GM12878 (cell line): Measurements from ENCODE around the gene COMMD6. TPM values are rescaled to one million over a fixed set of nuclear protein-coding genes. Genes with fewer than 3 reads are reported as not detected.
A peak's percentile ranks its signal among the peaks of the same experiment; 100 is the strongest.

Experiments used
- BACH1 ChIP-seq: fragments of 450-650 bp; IDR thresholded peaks from 2 replicates; pipeline ENCODE4 v1.6.1; 2017; ENCODE audit warnings: mild to moderate bottlenecking, borderline replicate concordance
- BHLHE40 ChIP-seq, 2 experiments: fragments of 450-650 bp in 1 of 2; IDR thresholded peaks; 2 replicates each; pipeline ENCODE4 v1.6.1; 2011 to 2017; ENCODE audit warnings: low read depth in 2 of 2, borderline replicate concordance in 1 of 2, improper control_type of control experiment in 1 of 2, low read length in 1 of 2, mild to moderate bottlenecking in 1 of 2
- BMI1 ChIP-seq: fragments of 450-650 bp; IDR thresholded peaks from 2 replicates; pipeline ENCODE4 v1.6.1; 2016; ENCODE audit warnings: mild to moderate bottlenecking, moderate library complexity, borderline replicate concordance
- CBX5 ChIP-seq: sonication (generic); IDR thresholded peaks from 2 replicates; pipeline ENCODE4 v1.6.1; 2016; ENCODE audit warnings: low read depth, moderate library complexity, mild to moderate bottlenecking, inconsistent platforms
- CHD1 ChIP-seq: IDR thresholded peaks from 2 replicates; pipeline ENCODE4 v1.6.1; 2012; ENCODE audit warnings: low read depth, low read length, improper control_type of control experiment
- CREM ChIP-seq: IDR thresholded peaks from 2 replicates; pipeline ENCODE4 v1.6.1; 2014; ENCODE audit warnings: antibody characterized with exemption, low read depth
- FOS ChIP-seq: IDR thresholded peaks from 3 replicates; pipeline ENCODE4 v1.6.1; 2011; ENCODE audit warnings: borderline replicate concordance; ENCODE audit not compliant: insufficient read length; ENCODE audit errors: extremely low read depth
- FOXM1 ChIP-seq: IDR thresholded peaks from 2 replicates; pipeline ENCODE4 v1.6.1; 2012; ENCODE audit warnings: low read depth, mild to moderate bottlenecking, inconsistent platforms, low read length, moderate library complexity
- NR2F1 ChIP-seq: fragments of 450-650 bp; conservative IDR thresholded peaks from 2 replicates; pipeline ENCODE4 v1.6.1; 2017; ENCODE audit warnings: mild to moderate bottlenecking
- PML ChIP-seq: IDR thresholded peaks from 2 replicates; pipeline ENCODE4 v1.6.1; 2012; ENCODE audit warnings: low read length, inconsistent platforms
- POU2F2 ChIP-seq: IDR thresholded peaks from 3 replicates; pipeline ENCODE4 v1.6.1; 2011; ENCODE audit warnings: low read depth, mild to moderate bottlenecking, low read length, borderline replicate concordance
- RAD51 ChIP-seq: fragments of 450-650 bp; IDR thresholded peaks from 2 replicates; pipeline ENCODE4 v1.6.1; 2016; ENCODE audit warnings: moderate library complexity, mild to moderate bottlenecking, inconsistent platforms
- RB1 ChIP-seq: fragments of 450-650 bp; formaldehyde crosslinking; IDR thresholded peaks from 2 replicates; pipeline ENCODE4 v1.6.1; 2017; ENCODE audit warnings: mild to moderate bottlenecking, borderline replicate concordance
- RELA ChIP-seq: fragments of 450-650 bp; IDR thresholded peaks from 2 replicates; pipeline ENCODE4 v1.8.0; 2014; ENCODE audit warnings: borderline replicate concordance; ENCODE audit not compliant: partially characterized antibody
- RUNX3 ChIP-seq: IDR thresholded peaks from 2 replicates; pipeline ENCODE4 v1.6.1; 2012; ENCODE audit warnings: low read length, inconsistent platforms
- SMAD5 ChIP-seq: IDR thresholded peaks from 2 replicates; pipeline ENCODE4 v1.6.1; 2016; ENCODE audit warnings: antibody characterized with exemption, low read depth
- SREBF1 ChIP-seq: IDR thresholded peaks from 2 replicates; pipeline ENCODE4 v1.6.1; 2012; ENCODE audit warnings: mild to moderate bottlenecking, low read length
- TBL1XR1 ChIP-seq: IDR thresholded peaks from 2 replicates; pipeline ENCODE4 v1.6.1; 2012; ENCODE audit warnings: low read depth, low read length, improper control_type of control experiment
- TCF12 ChIP-seq: IDR thresholded peaks from 2 replicates; pipeline ENCODE4 v1.6.1; 2011; ENCODE audit warnings: low read depth, mild to moderate bottlenecking, low read length
- YBX1 ChIP-seq: fragments of 450-650 bp; IDR thresholded peaks from 2 replicates; pipeline ENCODE4 v1.6.1; 2016; ENCODE audit warnings: antibody characterized with exemption
- ZNF207 ChIP-seq: fragments of 450-650 bp; IDR thresholded peaks from 2 replicates; pipeline ENCODE4 v1.6.1; 2014; ENCODE audit warnings: antibody characterized with exemption, mild to moderate bottlenecking, borderline replicate concordance
- ZNF274 ChIP-seq: IDR thresholded peaks from one replicate; pipeline ENCODE4 v1.8.0; 2011; ENCODE audit not compliant: insufficient read length, insufficient read depth
- ZSCAN29 ChIP-seq: fragments of 450-650 bp; IDR thresholded peaks from 2 replicates; pipeline ENCODE4 v1.6.1; 2017; ENCODE audit warnings: mild to moderate bottlenecking, moderate library complexity
- polyA plus RNA-seq, 11 experiments: library from polyadenylated mRNA; depleted of rRNA in 4 of 11; unstranded in 6 of 11; stranded (reverse) in 5 of 11; fragments of >200 nt; fragmentation: Nextera tagmentation in 4 of 11; fragmentation: Illumina TruSeq in 1 of 11; extraction: Ambion mirVana in 4 of 11; extraction: Trizol in 1 of 11; gene quantifications; 1 replicate in 1 of 11; 2 replicates in 10 of 11; pipeline versions ENCODE4 v1.2.1 to v1.2.3, GENCODE V29; 2011 to 2016; ENCODE audit warnings: inconsistent platforms in 2 of 11, missing spikeins in 2 of 11, low read depth in 1 of 11
- total RNA-seq, 4 experiments: library from RNA; depleted of rRNA in 3 of 4; stranded (reverse); fragments of >200 nt in 3 of 4; fragmentation: Illumina TruSeq in 1 of 4; extraction: Trizol in 1 of 4; gene quantifications; 2 replicates each; pipeline versions ENCODE4 v1.2.1 to v1.2.3, GENCODE V29; 2013 to 2021
- TF ChIP-seq, protein P1 (sequence below): fragments of 150-350 bp; IDR thresholded peaks from 2 replicates; pipeline ENCODE4 v1.6.1; 2014; ENCODE audit warnings: mild to moderate bottlenecking, low read depth, low read length
- TF ChIP-seq, protein P2 (sequence below): fragments of 450-650 bp; IDR thresholded peaks from 2 replicates; pipeline ENCODE4 v1.6.1; 2016; ENCODE audit warnings: mild to moderate bottlenecking
- TF ChIP-seq, protein P3 (sequence below): fragments of 450-650 bp; IDR thresholded peaks from 2 replicates; pipeline ENCODE4 v1.6.1; 2018; ENCODE audit warnings: mild to moderate bottlenecking, low read depth, moderate library complexity; ENCODE audit not compliant: partially characterized antibody

The COMMD6 gene
- total and polyA plus RNA-seq, 10 of the 15 experiments (the other 5 are each of a cell fraction or from before 2014, with no cell fraction given) = 127 to 509 (median 247) TPM

- TF ChIP-seq YBX1 = no peak
- no peak; the same call in 1 of the 2 replicates for TF ChIP-seq FOXM1
- no peak for TF ChIP-seq RAD51
- TF ChIP-seq, protein P1, sequence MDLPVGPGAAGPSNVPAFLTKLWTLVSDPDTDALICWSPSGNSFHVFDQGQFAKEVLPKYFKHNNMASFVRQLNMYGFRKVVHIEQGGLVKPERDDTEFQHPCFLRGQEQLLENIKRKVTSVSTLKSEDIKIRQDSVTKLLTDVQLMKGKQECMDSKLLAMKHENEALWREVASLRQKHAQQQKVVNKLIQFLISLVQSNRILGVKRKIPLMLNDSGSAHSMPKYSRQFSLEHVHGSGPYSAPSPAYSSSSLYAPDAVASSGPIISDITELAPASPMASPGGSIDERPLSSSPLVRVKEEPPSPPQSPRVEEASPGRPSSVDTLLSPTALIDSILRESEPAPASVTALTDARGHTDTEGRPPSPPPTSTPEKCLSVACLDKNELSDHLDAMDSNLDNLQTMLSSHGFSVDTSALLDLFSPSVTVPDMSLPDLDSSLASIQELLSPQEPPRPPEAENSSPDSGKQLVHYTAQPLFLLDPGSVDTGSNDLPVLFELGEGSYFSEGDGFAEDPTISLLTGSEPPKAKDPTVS = no peak
- no peak for TF ChIP-seq ZSCAN29
- TF ChIP-seq POU2F2 = peak; percentile 74; the same call in 2 of the 3 replicates
- TF ChIP-seq CREM = 0 out of 2 replicates have a peak, but pooled peaks have one; percentile 13
- peak; percentile 52 for TF ChIP-seq RELA
- no peak for TF ChIP-seq FOS
- 0 out of 2 replicates have a peak, but pooled peaks have one; percentile 19 for TF ChIP-seq TBL1XR1
- 0 out of 2 replicates have a peak, but pooled peaks have one; percentile 22 for TF ChIP-seq TCF12
- peak; percentile 88 for TF ChIP-seq SMAD5
- TF ChIP-seq CBX5 = 0 out of 2 replicates have a peak, but pooled peaks have one; percentile 31
- TF ChIP-seq RB1 = 0 out of 2 replicates have a peak, but pooled peaks have one; percentile 49
- TF ChIP-seq ZNF207 = peak; percentile 92; the same call in 1 of the 2 replicates
- peak; percentile 83 for TF ChIP-seq PML
- TF ChIP-seq BMI1 = no peak
- TF ChIP-seq, protein P2, sequence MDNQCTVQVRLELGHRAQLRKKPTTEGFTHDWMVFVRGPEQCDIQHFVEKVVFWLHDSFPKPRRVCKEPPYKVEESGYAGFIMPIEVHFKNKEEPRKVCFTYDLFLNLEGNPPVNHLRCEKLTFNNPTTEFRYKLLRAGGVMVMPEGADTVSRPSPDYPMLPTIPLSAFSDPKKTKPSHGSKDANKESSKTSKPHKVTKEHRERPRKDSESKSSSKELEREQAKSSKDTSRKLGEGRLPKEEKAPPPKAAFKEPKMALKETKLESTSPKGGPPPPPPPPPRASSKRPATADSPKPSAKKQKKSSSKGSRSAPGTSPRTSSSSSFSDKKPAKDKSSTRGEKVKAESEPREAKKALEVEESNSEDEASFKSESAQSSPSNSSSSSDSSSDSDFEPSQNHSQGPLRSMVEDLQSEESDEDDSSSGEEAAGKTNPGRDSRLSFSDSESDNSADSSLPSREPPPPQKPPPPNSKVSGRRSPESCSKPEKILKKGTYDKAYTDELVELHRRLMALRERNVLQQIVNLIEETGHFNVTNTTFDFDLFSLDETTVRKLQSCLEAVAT = peak; percentile 70
- peak; percentile 39; the same call in 1 of the 2 replicates for TF ChIP-seq NR2F1
- peak; percentile 97 for TF ChIP-seq CHD1
- peak; percentile 96 to 97 for TF ChIP-seq BHLHE40 (IDR thresholded peaks at IDR 0.05; ENCODE audit: borderline replicate concordance in 1 of 2, low read depth in 2 of 2, low read length in 1 of 2)
- TF ChIP-seq, protein P3, sequence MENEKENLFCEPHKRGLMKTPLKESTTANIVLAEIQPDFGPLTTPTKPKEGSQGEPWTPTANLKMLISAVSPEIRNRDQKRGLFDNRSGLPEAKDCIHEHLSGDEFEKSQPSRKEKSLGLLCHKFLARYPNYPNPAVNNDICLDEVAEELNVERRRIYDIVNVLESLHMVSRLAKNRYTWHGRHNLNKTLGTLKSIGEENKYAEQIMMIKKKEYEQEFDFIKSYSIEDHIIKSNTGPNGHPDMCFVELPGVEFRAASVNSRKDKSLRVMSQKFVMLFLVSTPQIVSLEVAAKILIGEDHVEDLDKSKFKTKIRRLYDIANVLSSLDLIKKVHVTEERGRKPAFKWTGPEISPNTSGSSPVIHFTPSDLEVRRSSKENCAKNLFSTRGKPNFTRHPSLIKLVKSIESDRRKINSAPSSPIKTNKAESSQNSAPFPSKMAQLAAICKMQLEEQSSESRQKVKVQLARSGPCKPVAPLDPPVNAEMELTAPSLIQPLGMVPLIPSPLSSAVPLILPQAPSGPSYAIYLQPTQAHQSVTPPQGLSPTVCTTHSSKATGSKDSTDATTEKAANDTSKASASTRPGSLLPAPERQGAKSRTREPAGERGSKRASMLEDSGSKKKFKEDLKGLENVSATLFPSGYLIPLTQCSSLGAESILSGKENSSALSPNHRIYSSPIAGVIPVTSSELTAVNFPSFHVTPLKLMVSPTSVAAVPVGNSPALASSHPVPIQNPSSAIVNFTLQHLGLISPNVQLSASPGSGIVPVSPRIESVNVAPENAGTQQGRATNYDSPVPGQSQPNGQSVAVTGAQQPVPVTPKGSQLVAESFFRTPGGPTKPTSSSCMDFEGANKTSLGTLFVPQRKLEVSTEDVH = peak; percentile 79
- peak; percentile 98 for TF ChIP-seq SREBF1
- 0 out of 2 replicates have a peak, but pooled peaks have one; percentile 11 for TF ChIP-seq BACH1
- TF ChIP-seq RUNX3 = peak; percentile 18; the same call in 1 of the 2 replicates
- TF ChIP-seq ZNF274 = no peak
These were observed at the start of gene COMMD6 (continued) for GRCh38 chr13:75537401-75538365.
